Left forelimb (tissue), 1 donor: Measurements from ENCODE around the gene SAC3D1.
"Not testable (repeated sequence)": the region's sequence is repeated elsewhere in the genome, so short reads cannot be mapped to it uniquely, and the experiment has no call there.

Source experiments
- DNase-seq: peaks from one replicate; pipeline ENCODE4 v3.0.0-alpha.2; 2018; ENCODE audit warnings: low spot score

Gene SAC3D1

GRCh38 chr11:65040847-65041622, at the start of gene SAC3D1:
Gene SAC3D1, plus strand, starts transcription at chr11:65041210. Its CDS starts 83 bp downstream, at chr11:65041293.
- DNase-seq = peak; percentile 93

- no peak for DNase-seq
These were observed 46.7 kb upstream of the SAC3D1 start for GRCh38 chr11:64994318-64994717.

- no peak for DNase-seq
These were observed 44.7 kb upstream of the SAC3D1 start for GRCh38 chr11:64996327-64996709.

- no peak for DNase-seq
These were observed 44.2 kb upstream of the SAC3D1 start, which contains the start of gene BATF2 for GRCh38 chr11:64996710-64997380. Gene BATF2, minus strand, starts transcription at chr11:64996971. Its CDS starts 57 bp downstream, at chr11:64996914.

- no peak for DNase-seq
These were observed 42.9 kb upstream of the SAC3D1 start for GRCh38 chr11:64998141-64998540.

GRCh38 chr11:64998690-64999431, 42.1 kb upstream of the SAC3D1 start:
- DNase-seq = no peak

- DNase-seq = no peak
These were observed 41.5 kb upstream of the SAC3D1 start for GRCh38 chr11:64999478-64999877.

GRCh38 chr11:65002706-65003105, 38.3 kb upstream of the SAC3D1 start:
- no peak for DNase-seq

GRCh38 chr11:65003282-65003681, 37.7 kb upstream of the SAC3D1 start:
- DNase-seq = no peak

GRCh38 chr11:65003968-65004367, 37.0 kb upstream of the SAC3D1 start:
- DNase-seq = not testable (repeated sequence)

GRCh38 chr11:65008016-65008415, 33.0 kb upstream of the SAC3D1 start:
- no peak for DNase-seq

GRCh38 chr11:65008873-65009272, 32.1 kb upstream of the SAC3D1 start:
- DNase-seq = no peak

GRCh38 chr11:65013130-65013887, 27.7 kb upstream of the SAC3D1 start:
- peak; percentile 95 for DNase-seq

GRCh38 chr11:65013888-65014725, 26.9 kb upstream of the SAC3D1 start, which contains the start of gene ARL2:
Gene ARL2, plus strand, starts transcription at chr11:65014160. Its CDS starts 48 bp downstream, at chr11:65014208.
- DNase-seq = peak; percentile 96

GRCh38 chr11:65014726-65015227, 26.2 kb upstream of the SAC3D1 start:
- no peak for DNase-seq

GRCh38 chr11:65016705-65017104, 24.3 kb upstream of the SAC3D1 start:
- no peak for DNase-seq

- DNase-seq = no peak
These were observed 23.1 kb upstream of the SAC3D1 start for GRCh38 chr11:65017937-65018336.

GRCh38 chr11:65019824-65020223, 21.2 kb upstream of the SAC3D1 start:
- no peak for DNase-seq

GRCh38 chr11:65021003-65021402, 20.0 kb upstream of the SAC3D1 start:
- DNase-seq = no peak

GRCh38 chr11:65021509-65021908, 19.5 kb upstream of the SAC3D1 start:
- DNase-seq = no peak

- not testable (repeated sequence) for DNase-seq
These were observed 17.5 kb upstream of the SAC3D1 start for GRCh38 chr11:65023502-65023901.
